HepG2 (cell line): ENCODE measurements around the gene SAP25. TPM values are rescaled to one million over a fixed set of nuclear protein-coding genes. Genes with fewer than 3 reads are reported as not detected.

Source experiments
- ATAC-seq: fragments of 200-7000 bp; cut with Tn5 transposase; 3 replicates; pipeline ENCODE4 v1.9.1; 2020; ENCODE audit warnings: mild to moderate bottlenecking, moderate library complexity
- BruUV-seq: library from RNA; stranded (reverse); fragments of 400-500 nt; replicated peaks from 2 replicates; lab custom pipeline; 2021; lab: Mats Ljungman, UMichigan
- CTCF ChIA-PET: fragments of 300-600 bp; formaldehyde crosslinking; extraction: SDS; loops from one replicate; lab custom pipeline; 2021; ENCODE audit warnings: low total read pairs, inconsistent platforms, low intra/inter-chr PET ratio; lab: Yijun Ruan, JAX
- POLR2A ChIA-PET: fragments of 350-600 bp; sonication (Branson Sonifier 250); formaldehyde crosslinking; loops from one replicate; lab custom pipeline; 2020; ENCODE audit warnings: antibody characterized with exemption, inconsistent platforms; lab: Yijun Ruan, JAX
- DNase-seq: peaks from one replicate; pipeline ENCODE4 v3.0.0-alpha.2; 2015; ENCODE audit warnings: low spot score
- FAIRE-seq: peaks from 3 replicates; lab custom pipeline; 2011; peaks lifted over from hg19 to GRCh38; lab: Jason Lieb, UNC
- H2AFZ ChIP-seq: one replicate; pipeline ENCODE4 v1.6.1; 2011; ENCODE audit warnings: low read length, inconsistent platforms
- H3K27ac ChIP-seq: fragments of 300-600 bp; 3 replicates; pipeline ENCODE4 v1.8.0; 2011; ENCODE audit warnings: mixed run types, mild to moderate bottlenecking, mixed read lengths, low read length, inconsistent platforms; ENCODE audit not compliant: insufficient read depth; ENCODE audit errors: extremely low read length
- H3K27me3 ChIP-seq, 2 experiments: fragments of 200-600 bp in 1 of 2; 2 replicates in 1 of 2; 3 replicates in 1 of 2; pipeline versions ENCODE4 v1.6.0 to v1.8.0; 2011; ENCODE audit warnings: low read length in 2 of 2, mild to moderate bottlenecking in 2 of 2, moderate library complexity in 2 of 2, inconsistent platforms in 1 of 2; ENCODE audit not compliant: insufficient read depth in 2 of 2, control insufficient read depth in 1 of 2
- H3K36me3 ChIP-seq, 2 experiments: fragments of 200-600 bp in 1 of 2; replicated peaks in 1 of 2; 2 replicates in 1 of 2; 3 replicates in 1 of 2; pipeline versions ENCODE4 v1.5.1 to v1.8.0; 2011; ENCODE audit warnings: low read length in 2 of 2, inconsistent platforms in 1 of 2; ENCODE audit not compliant: insufficient read depth in 2 of 2, control insufficient read depth in 1 of 2
- H3K4me1 ChIP-seq: 2 replicates; pipeline ENCODE4 v1.5.1; 2012; ENCODE audit warnings: low read length, inconsistent platforms; ENCODE audit not compliant: insufficient read depth
- H3K4me2 ChIP-seq: 2 replicates; pipeline ENCODE4 v1.6.0; 2011; ENCODE audit warnings: low read depth, low read length, inconsistent platforms
- H3K4me3 ChIP-seq, 3 experiments: fragments of 200-600 bp in 1 of 3; sonication (generic), shearing (Covaris generic) in 1 of 3; replicated peaks in 1 of 3; 2 replicates each; pipeline ENCODE4 v1.5.1; 2011 to 2016; ENCODE audit warnings: low read length in 3 of 3, inconsistent platforms in 2 of 3, low read depth in 2 of 3, mild to moderate bottlenecking in 2 of 3, control low read depth in 1 of 3, mixed read lengths in 1 of 3; ENCODE audit not compliant: insufficient read depth in 1 of 3
- H3K79me2 ChIP-seq: one replicate; pipeline ENCODE4 v1.6.1; 2011; ENCODE audit warnings: low read length, inconsistent platforms; ENCODE audit not compliant: insufficient read depth
- H3K9ac ChIP-seq: 2 replicates; pipeline ENCODE4 v1.6.0; 2011; ENCODE audit warnings: mild to moderate bottlenecking, low read depth, low read length, inconsistent platforms; ENCODE audit not compliant: insufficient read depth
- H3K9me3 ChIP-seq: 2 replicates; pipeline ENCODE4 v1.5.1; 2012; ENCODE audit warnings: mild to moderate bottlenecking, low read length
- H4K20me1 ChIP-seq: 2 replicates; pipeline ENCODE4 v1.6.0; 2011; ENCODE audit warnings: inconsistent platforms, mild to moderate bottlenecking, low read length, moderate library complexity; ENCODE audit not compliant: insufficient read depth
- AGO2 ChIP-seq: fragments of 200-400 bp; formaldehyde crosslinking; optimal IDR thresholded peaks from 2 replicates; pipeline ENCODE3; 2017; ENCODE audit warnings: mild to moderate bottlenecking, low read depth, low read length, moderate library complexity
- ATF7 ChIP-seq, 2 experiments: fragments of 450-650 bp in 1 of 2; sonication (generic) in 1 of 2; formaldehyde crosslinking in 1 of 2; IDR thresholded peaks; 2 replicates each; pipeline versions ENCODE4 v1.4.0 to v1.6.1; 2016 to 2020; ENCODE audit warnings: antibody characterized with exemption in 1 of 2, mild to moderate bottlenecking in 1 of 2, missing genetic modification reagents in 1 of 2
- CCDC6 ChIP-seq: sonication (generic); formaldehyde crosslinking; IDR thresholded peaks from 2 replicates; pipeline ENCODE4 v1.8.1; 2022; ENCODE audit warnings: mild to moderate bottlenecking, missing genetic modification reagents, moderate library complexity
- FOXA1 ChIP-seq, 2 experiments: fragments of 450-650 bp in 1 of 2; sonication (generic) in 1 of 2; formaldehyde crosslinking in 1 of 2; IDR thresholded peaks; 2 replicates each; pipeline versions ENCODE4 v1.4.0 to v1.6.1; 2016 to 2020; ENCODE audit warnings: missing genetic modification reagents in 1 of 2
- FOXA3 ChIP-seq: IDR thresholded peaks from 2 replicates; pipeline ENCODE4 v1.6.1; 2016; ENCODE audit warnings: missing genetic modification reagents, missing compliant biosample characterization
- FOXP1 ChIP-seq, 2 experiments: fragments of 450-650 bp in 1 of 2; IDR thresholded peaks; 2 replicates each; pipeline ENCODE4 v1.6.1; 2017 to 2018; ENCODE audit warnings: antibody characterized with exemption in 1 of 2
- HINFP ChIP-seq: sonication (generic); formaldehyde crosslinking; IDR thresholded peaks from 2 replicates; pipeline ENCODE4 v1.4.0; 2020; ENCODE audit warnings: low read depth, mild to moderate bottlenecking, missing genetic modification reagents
- HOXA7 ChIP-seq: sonication (generic); formaldehyde crosslinking; IDR thresholded peaks from 2 replicates; pipeline ENCODE4 v1.8.1; 2022; ENCODE audit warnings: mild to moderate bottlenecking, missing genetic modification reagents, moderate library complexity
- KAT8 ChIP-seq: IDR thresholded peaks from 2 replicates; pipeline ENCODE4 v1.6.1; 2016; ENCODE audit warnings: missing genetic modification reagents, missing compliant biosample characterization
- KDM5A ChIP-seq: fragments of 200-600 bp; sonication (generic); IDR thresholded peaks from 2 replicates; pipeline ENCODE4 v1.7.0; 2018; ENCODE audit warnings: antibody characterized with exemption, mild to moderate bottlenecking, low read length, borderline replicate concordance
- KDM6A ChIP-seq: IDR thresholded peaks from 2 replicates; pipeline ENCODE4 v1.6.1; 2016; ENCODE audit warnings: low read depth
- MED13 ChIP-seq: sonication (generic); formaldehyde crosslinking; IDR thresholded peaks from 2 replicates; pipeline ENCODE4 v1.5.0; 2020; ENCODE audit warnings: missing genetic modification reagents
- MTA1 ChIP-seq: sonication (generic); formaldehyde crosslinking; IDR thresholded peaks from 2 replicates; pipeline ENCODE4 v1.4.0; 2020; ENCODE audit warnings: missing genetic modification reagents, mild to moderate bottlenecking, borderline replicate concordance
- NFYB ChIP-seq: sonication (generic); formaldehyde crosslinking; IDR thresholded peaks from 2 replicates; pipeline ENCODE4 v1.4.0; 2020; ENCODE audit warnings: missing genetic modification reagents
- SAP130 ChIP-seq: IDR thresholded peaks from 2 replicates; pipeline ENCODE4 v1.6.1; 2016; ENCODE audit warnings: low read depth
- SNRNP70 ChIP-seq: fragments of 200-400 bp; formaldehyde crosslinking; IDR thresholded peaks from 2 replicates; pipeline ENCODE4 v1.6.1; 2017; ENCODE audit warnings: mild to moderate bottlenecking, low read depth, low read length, moderate library complexity
- ZFP36L1 ChIP-seq: sonication (generic); formaldehyde crosslinking; IDR thresholded peaks from 2 replicates; pipeline ENCODE4 v1.8.0; 2022; ENCODE audit warnings: mild to moderate bottlenecking, missing genetic modification reagents, moderate library complexity
- ZNF276 ChIP-seq: sonication (generic); formaldehyde crosslinking; IDR thresholded peaks from 2 replicates; pipeline ENCODE4 v1.4.0; 2020; ENCODE audit warnings: mild to moderate bottlenecking, low read depth, missing genetic modification reagents
- ZNF710 ChIP-seq: sonication (generic); formaldehyde crosslinking; IDR thresholded peaks from 2 replicates; pipeline ENCODE4 v1.5.0; 2020; ENCODE audit warnings: mild to moderate bottlenecking, missing genetic modification reagents, borderline replicate concordance
- WGBS: methylation state at CpG from one replicate; pipeline ENCODE4 v1.1.6; 2017; ENCODE audit warnings: low lambda C conversion rate; 5-methylcytosine and 5-hydroxymethylcytosine counted together
- in situ Hi-C: cut with HindIII; loops from 2 replicates; pipeline ENCODE4 v1.10.0; 2017; ENCODE audit warnings: low pct_unique_long_range_greater_than_20kb; ENCODE audit not compliant: extremely low pct_ligation_motif_present
- intact Hi-C: fragments of 100-400 bp; cut with micrococcal nuclease; formaldehyde crosslinking; loops from one replicate; pipeline ENCODE4 v1.10.0; 2022; ENCODE audit not compliant: unreplicated experiment
- polyA plus RNA-seq, 8 experiments: library from polyadenylated mRNA; depleted of rRNA in 3 of 8; stranded (reverse) in 7 of 8; unstranded in 1 of 8; fragments of >200 nt; fragmentation: Illumina TruSeq in 4 of 8; extraction: Trizol in 4 of 8; gene quantifications; 2 replicates each; pipeline versions ENCODE4 v1.2.1 to v1.2.3, GENCODE V29; 2011 to 2016; ENCODE audit warnings: low read depth in 4 of 8, missing spikeins in 1 of 8, mixed read lengths in 1 of 8; ENCODE audit not compliant: insufficient read depth in 1 of 8
- total RNA-seq, 5 experiments: library from RNA; depleted of rRNA; stranded (reverse); fragments of >200 nt; fragmentation: Illumina TruSeq; extraction: Trizol; gene quantifications; 2 replicates each; pipeline ENCODE4 v1.2.3, GENCODE V29; 2016; ENCODE audit warnings: low read depth in 1 of 5

The SAP25 gene
- total and polyA plus RNA-seq, 2 of the 13 experiments (the other 11 are each of a cell fraction or from before 2014, with no cell fraction given): 0.15 to 0.20 TPM

GRCh38 chr7:100544386-100544785 is 29.3 kb downstream of the SAP25 start (continued):
- TF ChIP-seq FOXP1 (IDR thresholded peaks at IDR 0.05) (no peak), FOXP1 (CRISPR knock-in tag; IDR thresholded peaks at IDR 0.05) (peak; percentile 53; the same call in 1 of the 2 replicates), FOXA1 (IDR thresholded peaks at IDR 0.05) (no peak), FOXA1 (CRISPR knock-in tag; IDR thresholded peaks at IDR 0.05) (peak; percentile 77), FOXA3 (CRISPR knock-in tag) (peak; percentile 77), ZNF710 (CRISPR knock-in tag) (peak; percentile 98), KDM6A (peak; percentile 29; the same call in 1 of the 2 replicates), MED13 (0 out of 2 replicates have a peak, but pooled peaks have one; percentile 41)

GRCh38 chr7:100543586-100543985 is 30.1 kb downstream of the SAP25 start:
- no peak for DNase-seq
- Histone ChIP-seq H3K27me3 (no peaks in the 10 kb centered on the region; a peak in 1 of 5 replicates), H3K4me1 (peaks cover 74% of the 10 kb centered on the region), H3K27ac (peak overlapping the region; percentile 94), H2AFZ (no peak overlapping the region), H3K36me3 (peaks cover 0 to 14% of the 10 kb centered on the region in 2 experiments; a peak in 4 of 5 replicates), H4K20me1 (no peaks in the 10 kb centered on the region), H3K79me2 (peaks cover 71% of the 10 kb centered on the region), H3K9ac (peak overlapping the region; percentile 63), H3K4me2 (peak overlapping the region; percentile 86), H3K9me3 (no peaks in the 10 kb centered on the region), H3K4me3 (peak overlapping the region; percentile 38 to 43 (median 39); a peak in 5 of 6 replicates)
- no TSS peak for BruUV-seq
- intact Hi-C loops (no loop called here), in situ Hi-C loops (no loop called here)
- ChIA-PET CTCF (no interaction called here), POLR2A (interaction anchor here (2.4 kb wide), 1 partner anchor 65 kb away, joined by 9 read pairs; the partner anchor contains the start of gene TSC22D4)
- WGBS: 11% methylated on average over 1 of the region's 1 CpG
- no peak for ATAC-seq
- no peak for FAIRE-seq
- TF ChIP-seq NFYB (CRISPR knock-in tag) (no peak), SAP130 (CRISPR knock-in tag) (0 out of 2 replicates have a peak, but pooled peaks have one; percentile 0), ZNF276 (CRISPR knock-in tag) (no peak), HINFP (no peak), AGO2 (peak; percentile 33), ATF7 (IDR thresholded peaks at IDR 0.05) (no peak), ATF7 (CRISPR knock-in tag; IDR thresholded peaks at IDR 0.05) (no peak), KDM5A (peak; percentile 19; the same call in 1 of the 2 replicates), ZFP36L1 (CRISPR knock-in tag) (no peak), HOXA7 (CRISPR knock-in tag) (no peak), CCDC6 (CRISPR knock-in tag) (no peak), KAT8 (CRISPR knock-in tag) (0 out of 2 replicates have a peak, but pooled peaks have one; percentile 1), SNRNP70 (no peak), MTA1 (no peak)
